Sigmoid colon (tissue), 7 donors: ENCODE results near the gene ZSWIM2. TPM values are rescaled to one million over a fixed set of nuclear protein-coding genes. Genes with fewer than 3 reads are reported as not detected.

Experiments
- DNase-seq: peaks from one replicate; pipeline ENCODE4 v3.0.0-alpha.2; 2019
- H3K27ac ChIP-seq, 4 donors: fragments of 200-600 bp; sonication (generic); one replicate each; pipeline ENCODE4 v1.5.1; 2016 to 2019; ENCODE audit warnings: mild to moderate bottlenecking in 1 of 4
- H3K27me3 ChIP-seq, 3 donors: fragments of 200-600 bp; sonication (generic); one replicate each; pipeline ENCODE4 v1.5.1; 2019; ENCODE audit warnings: mild to moderate bottlenecking in 1 of 3
- H3K36me3 ChIP-seq, 4 donors: fragments of 200-600 bp; sonication (generic); one replicate each; pipeline ENCODE4 v1.5.1; 2016 to 2019
- H3K4me1 ChIP-seq, 4 donors: fragments of 200-600 bp; sonication (generic); one replicate each; pipeline ENCODE4 v1.5.1; 2017 to 2019
- H3K4me3 ChIP-seq, 4 donors: fragments of 200-600 bp; sonication (generic); one replicate each; pipeline ENCODE4 v1.5.1; 2017 to 2019; ENCODE audit warnings: mild to moderate bottlenecking in 2 of 4, moderate library complexity in 1 of 4
- H3K9me3 ChIP-seq, 4 donors: fragments of 200-600 bp in 3 of 4; sonication (generic) in 3 of 4; one replicate each; pipeline versions ENCODE4 v1.5.1 to v1.6.1; 2013 to 2019
- EP300 ChIP-seq, 4 donors: sonication (generic); formaldehyde crosslinking; IDR thresholded peaks; one replicate each; pipeline ENCODE4 v1.6.1; 2017; ENCODE audit warnings: antibody characterized with exemption in 4 of 4
- POLR2A ChIP-seq, 2 donors: fragments of 450-650 bp; IDR thresholded peaks; one replicate each; pipeline ENCODE4 v1.6.1; 2016; ENCODE audit warnings: antibody characterized with exemption in 2 of 2, mild to moderate bottlenecking in 2 of 2, moderate library complexity in 2 of 2
- POLR2AphosphoS5 ChIP-seq, 4 donors: sonication (generic); formaldehyde crosslinking; IDR thresholded peaks; one replicate each; pipeline ENCODE4 v1.6.1; 2017; ENCODE audit warnings: antibody characterized with exemption in 4 of 4
- WGBS, 2 donors: extraction: QIAGEN DNeasy Blood & Tissue Kit; methylation state at CpG; one replicate each; pipeline ENCODE4 v1.1.7; 2013; 5-methylcytosine and 5-hydroxymethylcytosine counted together
- intact Hi-C: fragments of 100-400 bp; cut with DNase I; formaldehyde crosslinking; loops from one replicate; pipeline ENCODE4 v1.15.1; 2023
- polyA plus RNA-seq, 3 donors: library from polyadenylated mRNA; stranded (reverse); fragments of 200-250 nt; gene quantifications; one replicate each; pipeline ENCODE4 v1.2.3, GENCODE V29; 2013
- total RNA-seq, 4 donors: library from RNA; depleted of rRNA; stranded (reverse); fragments of >200 nt; gene quantifications; one replicate each; pipeline ENCODE4 v1.1.0, GENCODE V29; 2016
- TF ChIP-seq, protein P1 (sequence below), 4 experiments: fragments of 450-650 bp in 3 of 4; fragments of 200-600 bp in 1 of 4; IDR thresholded peaks; one replicate each; pipeline ENCODE4 v1.5.1; 2016 to 2019; ENCODE audit warnings: antibody characterized with exemption in 4 of 4, mild to moderate bottlenecking in 3 of 4, moderate library complexity in 2 of 4
- donor health status: healthy with polysubstance abuse.
- donor health status: Bipolar disorder and iron deficiency.
- donor health status: healthy.

ZSWIM2 gene
- total and polyA plus RNA-seq, 7 donors: not detected

DNA sequence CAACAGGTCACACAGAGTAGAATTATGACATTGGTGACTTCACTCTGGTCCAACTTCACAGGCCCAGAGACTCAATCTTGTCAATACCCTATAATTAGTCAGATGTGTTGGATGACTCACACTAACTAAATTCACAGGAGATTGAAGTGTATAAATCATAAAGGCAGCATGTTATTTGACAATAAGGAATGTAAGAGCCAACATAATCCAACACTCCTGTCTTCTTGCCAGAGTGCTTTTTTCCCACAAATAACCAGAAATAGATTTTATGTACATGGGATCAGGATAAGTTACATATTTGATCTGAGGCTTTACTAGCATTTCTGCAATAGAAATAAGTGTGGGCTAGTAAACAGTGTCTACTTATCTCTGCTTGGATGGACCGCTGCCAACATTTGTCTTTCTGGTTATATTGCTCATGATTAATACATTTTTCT, 42.2 kb upstream of the ZSWIM2 start:
- TF ChIP-seq, protein P1, sequence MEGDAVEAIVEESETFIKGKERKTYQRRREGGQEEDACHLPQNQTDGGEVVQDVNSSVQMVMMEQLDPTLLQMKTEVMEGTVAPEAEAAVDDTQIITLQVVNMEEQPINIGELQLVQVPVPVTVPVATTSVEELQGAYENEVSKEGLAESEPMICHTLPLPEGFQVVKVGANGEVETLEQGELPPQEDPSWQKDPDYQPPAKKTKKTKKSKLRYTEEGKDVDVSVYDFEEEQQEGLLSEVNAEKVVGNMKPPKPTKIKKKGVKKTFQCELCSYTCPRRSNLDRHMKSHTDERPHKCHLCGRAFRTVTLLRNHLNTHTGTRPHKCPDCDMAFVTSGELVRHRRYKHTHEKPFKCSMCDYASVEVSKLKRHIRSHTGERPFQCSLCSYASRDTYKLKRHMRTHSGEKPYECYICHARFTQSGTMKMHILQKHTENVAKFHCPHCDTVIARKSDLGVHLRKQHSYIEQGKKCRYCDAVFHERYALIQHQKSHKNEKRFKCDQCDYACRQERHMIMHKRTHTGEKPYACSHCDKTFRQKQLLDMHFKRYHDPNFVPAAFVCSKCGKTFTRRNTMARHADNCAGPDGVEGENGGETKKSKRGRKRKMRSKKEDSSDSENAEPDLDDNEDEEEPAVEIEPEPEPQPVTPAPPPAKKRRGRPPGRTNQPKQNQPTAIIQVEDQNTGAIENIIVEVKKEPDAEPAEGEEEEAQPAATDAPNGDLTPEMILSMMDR (IDR thresholded peaks at IDR 0.05): no peak
- TF ChIP-seq EP300 (IDR thresholded peaks at IDR 0.05) (no peak), POLR2AphosphoS5 (IDR thresholded peaks at IDR 0.05) (no peak), POLR2A (IDR thresholded peaks at IDR 0.05) (no peak)
- Histone ChIP-seq H3K9me3 (no peaks in the 10 kb centered on the region), H3K27ac (no peak overlapping the region), H3K27me3 (no peaks in the 10 kb centered on the region), H3K4me3 (no peak overlapping the region), H3K36me3 (no peaks in the 10 kb centered on the region), H3K4me1 (no peaks in the 10 kb centered on the region)
- 68 to 86% methylated on average over 1 of the region's 1 CpG for WGBS, 2 donors
- DNase-seq: no peak
- intact Hi-C loops: no loop called here

DNA sequence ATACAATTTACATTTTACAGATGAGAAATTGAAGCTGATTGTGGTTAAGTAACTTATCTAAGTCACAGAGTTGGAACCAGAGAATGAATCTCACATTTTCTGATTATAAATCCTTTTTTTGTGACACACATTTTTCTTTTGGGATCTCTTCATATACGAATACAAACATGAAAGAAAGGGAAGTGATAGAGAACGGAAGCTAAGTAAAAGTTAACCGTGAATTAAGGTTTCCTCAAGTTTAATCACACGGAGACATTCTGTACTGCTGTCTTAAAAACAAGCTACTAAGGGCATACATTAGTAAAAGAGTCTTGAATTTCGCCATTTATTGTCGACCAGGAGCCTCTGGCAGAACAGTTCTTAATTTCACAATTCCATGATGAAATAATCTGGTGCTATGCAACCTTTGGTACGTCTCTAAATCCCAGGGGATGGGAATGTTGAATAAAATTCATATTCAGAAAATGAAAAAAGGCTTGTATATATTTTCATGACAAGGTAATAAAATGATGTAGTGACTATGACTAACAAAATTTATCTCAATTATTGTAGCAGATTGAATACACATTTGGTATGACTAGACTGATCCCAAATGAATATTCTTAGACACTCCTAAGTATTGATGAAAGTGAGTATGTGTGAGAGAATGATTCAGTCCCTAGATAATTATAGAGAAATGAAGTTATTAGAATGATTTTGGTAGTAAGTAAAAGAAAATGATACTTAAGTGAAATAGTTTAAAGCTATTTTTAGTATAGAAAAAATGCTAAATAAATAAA, 40.3 kb upstream of the ZSWIM2 start:
- no peak overlapping the region for H3K27ac ChIP-seq
- 45 to 62% methylated on average over 7 of the region's 7 CpGs for WGBS, 2 donors

DNA sequence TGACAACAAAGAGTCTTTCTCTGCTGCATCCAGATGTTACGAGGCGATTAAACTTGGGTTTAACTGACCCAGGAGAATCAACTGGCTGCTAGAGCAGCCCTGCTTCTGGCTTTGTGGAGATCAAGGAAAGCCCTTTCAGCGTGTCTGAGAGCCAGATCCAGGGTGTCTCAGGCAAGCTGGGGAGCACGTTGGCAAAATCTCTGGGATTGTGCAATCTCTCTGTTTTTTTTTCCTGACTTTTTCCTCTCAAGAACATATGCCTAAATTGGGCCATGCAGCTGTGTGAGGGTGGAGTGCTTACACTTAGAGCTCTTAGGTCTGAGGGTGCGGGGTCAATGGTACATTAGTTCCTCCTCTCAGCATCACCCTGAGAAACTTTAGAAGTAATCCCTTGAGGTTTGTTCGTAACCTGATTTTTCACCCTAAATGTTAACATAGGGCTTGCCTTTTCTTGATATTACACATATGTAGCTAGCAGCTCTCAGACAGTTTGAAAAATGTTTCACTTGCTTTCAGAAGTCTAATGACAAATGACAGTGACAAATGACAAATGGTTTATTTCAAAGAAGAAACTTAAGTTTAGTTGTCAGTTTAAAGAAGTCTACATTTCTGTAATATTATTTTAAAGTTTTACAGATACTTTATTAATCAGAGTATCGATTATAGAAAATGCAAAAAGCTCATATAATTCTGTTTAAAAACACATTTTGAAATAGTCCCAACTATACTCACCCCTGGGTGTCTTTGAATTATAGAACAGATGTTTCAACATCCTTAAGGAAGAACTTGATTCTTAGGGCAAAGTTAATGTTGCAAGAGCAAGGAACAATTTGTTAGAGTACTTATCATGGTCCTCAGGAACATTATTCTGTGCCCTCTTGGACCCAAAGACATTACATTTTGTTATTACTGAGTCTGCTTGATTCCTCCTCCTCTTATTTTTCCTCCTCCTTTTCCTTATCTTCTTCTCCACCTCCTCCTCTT, 38.4 kb upstream of the ZSWIM2 start:
- H3K27ac ChIP-seq: peak overlapping the region in 1 of 4 donors; percentile 53
- H3K36me3 ChIP-seq: no peaks in the 10 kb centered on the region
- DNase-seq: peak; percentile 87
- H3K9me3 ChIP-seq: peaks cover 0 to under 1% (median 0%) of the 10 kb centered on the region in 4 donors
- peak in 2 of 4 donors; percentile 38 to 52 for TF ChIP-seq POLR2AphosphoS5 (IDR thresholded peaks at IDR 0.05)
- TF ChIP-seq POLR2A (IDR thresholded peaks at IDR 0.05): no peak
- intact Hi-C loops: no loop called here
- H3K4me1 ChIP-seq: no peaks in the 10 kb centered on the region
- WGBS, 2 donors: 59 to 61% methylated on average over 7 of the region's 7 CpGs
- H3K27me3 ChIP-seq: no peaks in the 10 kb centered on the region
- H3K4me3 ChIP-seq: no peak overlapping the region

More for the DNA sequence above, 40.3 kb upstream of the ZSWIM2 start:
- TF ChIP-seq, protein P1 (IDR thresholded peaks at IDR 0.05): no peak
- TF ChIP-seq EP300 (IDR thresholded peaks at IDR 0.05): peak in 1 of 4 donors; percentile 13
- TF ChIP-seq POLR2AphosphoS5 (IDR thresholded peaks at IDR 0.05): peak; percentile 49 to 63 (median 53)
- Histone ChIP-seq H3K36me3 (no peaks in the 10 kb centered on the region), H3K9me3 (no peaks in the 10 kb centered on the region), H3K4me3 (no peak overlapping the region), H3K27me3 (no peaks in the 10 kb centered on the region), H3K4me1 (no peaks in the 10 kb centered on the region)
- intact Hi-C loops: no loop called here
- no peak for DNase-seq

DNA sequence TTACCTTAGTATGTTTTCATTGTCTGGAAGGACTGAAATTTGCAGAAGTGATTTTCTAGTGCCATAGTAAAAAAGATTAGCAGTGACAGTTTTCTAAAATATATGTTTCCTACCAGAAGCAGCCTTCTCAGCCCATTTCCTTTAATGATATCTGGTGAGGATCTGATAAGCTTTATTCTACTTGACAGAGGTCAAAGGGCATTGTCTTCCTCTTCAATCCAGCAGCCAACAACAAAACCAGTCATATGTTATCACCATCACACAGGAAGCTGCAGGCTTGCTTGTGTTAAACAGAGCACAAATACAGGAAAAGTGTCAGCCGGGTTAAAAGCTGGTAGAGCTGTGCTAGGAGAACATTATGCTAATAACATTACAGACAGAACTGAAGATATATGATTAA, 35.6 kb upstream of the ZSWIM2 start:
- 19 to 24% methylated on average over 1 of the region's 1 CpG for WGBS, 2 donors
- intact Hi-C loops: no loop called here
- TF ChIP-seq, protein P1 (IDR thresholded peaks at IDR 0.05): no peak
- no peak for TF ChIP-seq EP300 (IDR thresholded peaks at IDR 0.05)

DNA sequence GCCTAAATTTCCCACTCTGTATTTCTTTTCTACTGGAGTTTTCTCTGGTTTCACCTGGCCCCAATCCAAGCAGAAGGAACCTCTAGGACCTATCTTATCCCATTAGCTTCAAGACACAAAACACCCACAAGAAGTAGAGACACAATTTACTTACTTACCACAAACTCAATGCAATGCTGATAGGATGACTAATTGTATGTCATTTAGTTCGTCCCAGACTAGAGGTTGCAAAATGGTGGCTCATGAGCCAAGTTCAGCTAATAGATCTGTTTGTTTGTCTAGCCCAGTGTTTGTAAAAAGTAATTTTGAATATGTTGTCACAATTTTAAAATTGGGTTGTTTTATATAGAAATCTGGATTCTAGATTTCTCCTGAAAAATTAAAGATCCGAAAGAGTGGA, 34.7 kb upstream of the ZSWIM2 start:
- Histone ChIP-seq H3K4me3 (no peak overlapping the region), H3K36me3 (no peaks in the 10 kb centered on the region), H3K27me3 (no peaks in the 10 kb centered on the region), H3K9me3 (peaks cover 0 to 5% (median 0%) of the 10 kb centered on the region in 4 donors), H3K27ac (no peak overlapping the region), H3K4me1 (no peaks in the 10 kb centered on the region)
- 81 to 90% methylated on average over 2 of the region's 2 CpGs for WGBS, 2 donors
- intact Hi-C loops: no loop called here
- no peak for TF ChIP-seq POLR2A (IDR thresholded peaks at IDR 0.05)
- DNase-seq: no peak

More for the DNA sequence above, 35.6 kb upstream of the ZSWIM2 start:
- Histone ChIP-seq H3K27me3 (no peaks in the 10 kb centered on the region), H3K4me3 (no peak overlapping the region), H3K9me3 (peaks cover 0 to 5% (median 0%) of the 10 kb centered on the region in 4 donors), H3K4me1 (no peaks in the 10 kb centered on the region), H3K27ac (no peak overlapping the region), H3K36me3 (no peaks in the 10 kb centered on the region)
- no peak for DNase-seq
